Ascending aorta (tissue), 2 donors: Measurements from ENCODE around the gene DAPK3. TPM values are rescaled to one million over a fixed set of nuclear protein-coding genes. Genes with fewer than 3 reads are reported as not detected.

Experiments
- DNase-seq, 2 donors: peaks; one replicate each; pipeline ENCODE4 v3.0.0-alpha.2; 2019; ENCODE audit warnings: low spot score in 2 of 2
- H3K27ac ChIP-seq, 2 donors: fragments of 200-600 bp; sonication (generic); one replicate each; pipeline ENCODE4 v1.5.1; 2016 to 2017; ENCODE audit warnings: mild to moderate bottlenecking in 1 of 2
- H3K27me3 ChIP-seq: fragments of 200-600 bp; sonication (generic); one replicate; pipeline ENCODE4 v1.5.1; 2017
- H3K36me3 ChIP-seq, 2 donors: fragments of 200-600 bp; sonication (generic); one replicate each; pipeline ENCODE4 v1.5.1; 2016
- H3K4me1 ChIP-seq, 2 donors: fragments of 200-600 bp; sonication (generic); one replicate each; pipeline ENCODE4 v1.5.1; 2016 to 2017; ENCODE audit warnings: mild to moderate bottlenecking in 1 of 2
- H3K4me3 ChIP-seq, 2 donors: fragments of 200-600 bp; sonication (generic); one replicate each; pipeline ENCODE4 v1.5.1; 2016 to 2017; ENCODE audit warnings: mild to moderate bottlenecking in 1 of 2
- H3K9me3 ChIP-seq, 2 donors: fragments of 200-600 bp; sonication (generic); one replicate each; pipeline ENCODE4 v1.5.1; 2016
- CTCF ChIP-seq, 3 experiments: fragments of 200-600 bp in 2 of 3; fragments of 450-650 bp in 1 of 3; sonication (generic) in 2 of 3; IDR thresholded peaks; one replicate each; pipeline ENCODE4 v1.5.1; 2016 to 2019; ENCODE audit warnings: antibody characterized with exemption in 3 of 3, mild to moderate bottlenecking in 1 of 3, moderate library complexity in 1 of 3
- intact Hi-C: fragments of 100-400 bp; cut with DNase I; formaldehyde crosslinking; loops from one replicate; pipeline ENCODE4 v1.15.1; 2023
- total RNA-seq: library from RNA; depleted of rRNA; stranded (reverse); fragments of >200 nt; gene quantifications from one replicate; pipeline ENCODE4 v1.1.0, GENCODE V29; 2016

DAPK3 gene
- total RNA-seq, 1 donor from 2014 or later: 135 TPM

GRCh38 chr19:3987619-3988371, 16.9 kb upstream of the DAPK3 start:
- Histone ChIP-seq H3K36me3 (peaks cover 14 to 16% of the 10 kb centered on the region in 2 donors), H3K4me3 (peak overlapping the region in 1 of 2 donors; percentile 96), H3K27me3 (no peaks in the 10 kb centered on the region), H3K4me1 (peaks cover 8 to 27% of the 10 kb centered on the region in 2 donors), H3K27ac (no peak overlapping the region), H3K9me3 (no peaks in the 10 kb centered on the region)
- peak in 1 of 2 donors; percentile 91 for DNase-seq
- intact Hi-C loops: loop anchor here (2.0 to 5.0 kb wide), 3 partner anchors 135 to 225 kb away; partner anchors contain the start of genes ANKRD24, MAP2K2, MRPL54 and SIRT6
- peak; percentile 79 to 88 (median 83) for TF ChIP-seq CTCF (IDR thresholded peaks at IDR 0.05)

GRCh38 chr19:3986260-3987041, 15.6 kb upstream of the DAPK3 start:
- peak overlapping the region; percentile 89 to 96 for H3K4me3 ChIP-seq
- peak overlapping the region in 1 of 2 donors; percentile 52 for H3K27ac ChIP-seq
- H3K4me1 ChIP-seq: peaks cover 8 to 27% of the 10 kb centered on the region in 2 donors
- peak; percentile 52 to 76 (median 63) for TF ChIP-seq CTCF (IDR thresholded peaks at IDR 0.05)
- H3K27me3 ChIP-seq: no peaks in the 10 kb centered on the region
- no peak for DNase-seq
- no peaks in the 10 kb centered on the region for H3K9me3 ChIP-seq
- peaks cover 28 to 29% of the 10 kb centered on the region in 2 donors for H3K36me3 ChIP-seq
- intact Hi-C loops: loop anchor here (1.0 to 5.0 kb wide), 4 partner anchors 136 to 224 kb away; partner anchors contain the start of genes ANKRD24, MAP2K2, MRPL54 and SIRT6

- H3K27ac ChIP-seq: peak overlapping the region; percentile 52 to 98
- no peak for DNase-seq
- intact Hi-C loops: loop anchor here (1.0 to 5.0 kb wide), 6 partner anchors 14 to 223 kb away; partner anchors contain the start of genes ANKRD24, DAPK3, MAP2K2 and MRPL54
These were observed 14.9 kb upstream of the DAPK3 start for GRCh38 chr19:3985643-3986259.

GRCh38 chr19:3984908-3985642, 14.2 kb upstream of the DAPK3 start, which contains the start of gene EEF2:
TSS of gene EEF2 (minus strand) at chr19:3985463. CDS start at chr19:3985380, 83 bp downstream.
- TF ChIP-seq CTCF (IDR thresholded peaks at IDR 0.05): no peak
- Histone ChIP-seq H3K4me3 (peak within 1 kb of the TSS; percentile 89 to 96), H3K9me3 (no peaks in the 10 kb centered on the region), H3K4me1 (peaks cover 8 to 27% of the 10 kb centered on the region in 2 donors), H3K27ac (peak within 1 kb of the TSS; percentile 98), H3K36me3 (peaks cover 41 to 43% of the 10 kb centered on the region in 2 donors), H3K27me3 (no peaks in the 10 kb centered on the region)
- intact Hi-C loops: loop anchor here (1.0 to 5.0 kb wide), 4 partner anchors 14 to 197 kb away; partner anchors contain the start of genes ANKRD24, DAPK3, MAP2K2 and PIAS4
- DNase-seq: peak in 1 of 2 donors; percentile 92

More at GRCh38 chr19:3985643-3986259, 14.9 kb upstream of the DAPK3 start:
- H3K36me3 ChIP-seq: peaks cover 35 to 36% of the 10 kb centered on the region in 2 donors
- peaks cover 8 to 27% of the 10 kb centered on the region in 2 donors for H3K4me1 ChIP-seq
- TF ChIP-seq CTCF (IDR thresholded peaks at IDR 0.05): no peak
- peak overlapping the region; percentile 89 to 96 for H3K4me3 ChIP-seq
- H3K9me3 ChIP-seq: no peaks in the 10 kb centered on the region
- no peaks in the 10 kb centered on the region for H3K27me3 ChIP-seq
